K562 (cell line): ENCODE data around the gene SPAG9. TPM values are rescaled to one million over a fixed set of nuclear protein-coding genes. Genes with fewer than 3 reads are reported as not detected.

Experiments used
- ATAC-seq: fragments of 200-7000 bp; cut with Tn5 transposase; 3 replicates; pipeline ENCODE4 v1.9.1; 2020; ENCODE audit warnings: moderate library complexity
- BruUV-seq: library from RNA; stranded (reverse); fragments of 400-500 nt; replicated peaks from 2 replicates; lab custom pipeline; 2021; lab: Mats Ljungman, UMichigan
- CTCF ChIA-PET: fragments of 300-600 bp; formaldehyde crosslinking; extraction: SDS; loops from one replicate; lab custom pipeline; 2021; ENCODE audit warnings: low intra/inter-chr PET ratio; lab: Yijun Ruan, JAX
- POLR2A ChIA-PET: fragments of 300-600, 350-650 bp; sonication (Branson Sonifier 250); formaldehyde crosslinking; extraction: SDS; loops from one replicate; lab custom pipeline; 2021; ENCODE audit warnings: antibody characterized with exemption, inconsistent platforms; lab: Yijun Ruan, JAX
- DNase-seq, 4 experiments: peaks; one replicate each; pipeline versions ENCODE4 v3.0.0 to v3.0.0-alpha.2; 2011 to 2018; ENCODE audit warnings: low spot score in 3 of 4, mixed read lengths in 3 of 4; ENCODE audit errors: extremely low read depth in 1 of 4
- FAIRE-seq: peaks from 2 replicates; lab custom pipeline; 2011; peaks lifted over from hg19 to GRCh38; lab: Jason Lieb, UNC
- H2AFZ ChIP-seq: 2 replicates; pipeline ENCODE4 v1.6.0; 2011; ENCODE audit warnings: low read depth, low read length, control low read depth, inconsistent platforms
- H3K27ac ChIP-seq: fragments of 200-600 bp; 3 replicates; pipeline ENCODE4 v1.8.0; 2011; ENCODE audit warnings: low read depth, mild to moderate bottlenecking, control low read depth, inconsistent platforms, low read length, moderate library complexity, mixed read lengths; ENCODE audit errors: extremely low read depth
- H3K27me3 ChIP-seq, 2 experiments: fragments of 300-600 bp in 1 of 2; 2 replicates in 1 of 2; 3 replicates in 1 of 2; pipeline versions ENCODE4 v1.6.0 to v1.8.0; 2011; ENCODE audit warnings: inconsistent platforms in 2 of 2, low read length in 2 of 2, mild to moderate bottlenecking in 1 of 2, mixed read lengths in 1 of 2, moderate library complexity in 1 of 2; ENCODE audit not compliant: control insufficient read depth in 2 of 2, insufficient read depth in 2 of 2
- H3K36me3 ChIP-seq: fragments of 300-600 bp; 3 replicates; pipeline ENCODE4 v1.8.0; 2011; ENCODE audit warnings: mild to moderate bottlenecking, low read length, inconsistent platforms; ENCODE audit not compliant: control insufficient read depth, insufficient read depth
- H3K4me1 ChIP-seq, 2 experiments: fragments of 200-600 bp in 1 of 2; replicated peaks in 1 of 2; 2 replicates in 1 of 2; 3 replicates in 1 of 2; pipeline versions ENCODE4 v1.5.1 to v1.8.0; 2011; ENCODE audit warnings: inconsistent platforms in 2 of 2, low read length in 2 of 2, mild to moderate bottlenecking in 1 of 2, mixed read lengths in 1 of 2, moderate library complexity in 1 of 2; ENCODE audit not compliant: control insufficient read depth in 2 of 2, insufficient read depth in 2 of 2
- H3K4me2 ChIP-seq: 2 replicates; pipeline ENCODE4 v1.6.1; 2011; ENCODE audit warnings: low read length, control low read depth, inconsistent platforms, mixed read lengths; ENCODE audit not compliant: insufficient read depth
- H3K4me3 ChIP-seq: fragments of 200-600 bp; sonication (generic), shearing (Covaris generic); 2 replicates; pipeline ENCODE4 v1.5.1; 2016; ENCODE audit warnings: control low read depth, inconsistent platforms
- H3K79me2 ChIP-seq: fragments of 200-600 bp; 3 replicates; pipeline ENCODE4 v1.8.0; 2011; ENCODE audit warnings: low read length, inconsistent platforms; ENCODE audit not compliant: control insufficient read depth, insufficient read depth
- H3K9ac ChIP-seq, 2 experiments: 2 replicates each; pipeline versions ENCODE4 v1.6.0 to v1.6.1; 2011; ENCODE audit warnings: low read depth in 2 of 2, low read length in 2 of 2, control low read depth in 1 of 2, inconsistent platforms in 1 of 2, mild to moderate bottlenecking in 1 of 2, mixed read lengths in 1 of 2; ENCODE audit not compliant: insufficient read depth in 1 of 2
- H3K9me1 ChIP-seq: one replicate; pipeline ENCODE4 v1.6.0; 2011; ENCODE audit warnings: inconsistent platforms, mild to moderate bottlenecking, low read length, moderate library complexity; ENCODE audit not compliant: control insufficient read depth, insufficient read depth
- H3K9me3 ChIP-seq: replicated peaks from 2 replicates; pipeline ENCODE4 v1.5.1; 2011; ENCODE audit warnings: low read depth, low read length, inconsistent platforms; ENCODE audit not compliant: control insufficient read depth, insufficient read depth
- H4K20me1 ChIP-seq: replicated peaks from 2 replicates; pipeline ENCODE4 v1.6.1; 2011; ENCODE audit warnings: low read length, inconsistent platforms, mixed read lengths; ENCODE audit not compliant: control insufficient read depth, insufficient read depth
- ETS2 ChIP-seq: IDR thresholded peaks from 2 replicates; pipeline ENCODE4 v1.6.1; 2016; ENCODE audit warnings: borderline replicate concordance, missing genetic modification characterization, mild to moderate bottlenecking, moderate library complexity, missing compliant biosample characterization; ENCODE audit not compliant: poor library complexity, severe bottlenecking
- HNRNPL ChIP-seq: fragments of 200-400 bp; formaldehyde crosslinking; IDR thresholded peaks from 2 replicates; pipeline ENCODE4 v1.6.1; 2017; ENCODE audit warnings: low read depth, mild to moderate bottlenecking, low read length
- HOXB6 ChIP-seq: fragments of 250-450 bp; sonication (Bioruptor Pico); IDR thresholded peaks from 2 replicates; pipeline ENCODE4 v1.5.1; 2022; ENCODE audit warnings: mild to moderate bottlenecking, borderline replicate concordance
- TEAD2 ChIP-seq: fragments of 450-650 bp; IDR thresholded peaks from 2 replicates; pipeline ENCODE4 v1.6.1; 2016; ENCODE audit warnings: missing genetic modification characterization, control low read depth, missing compliant biosample characterization
- YBX1 ChIP-seq: fragments of 450-650 bp; IDR thresholded peaks from 2 replicates; pipeline ENCODE4 v1.7.1; 2016; ENCODE audit warnings: mild to moderate bottlenecking
- ZNF318 ChIP-seq, 2 experiments: fragments of 450-650 bp; IDR thresholded peaks; 2 replicates each; pipeline ENCODE4 v1.6.1; 2016; ENCODE audit warnings: mild to moderate bottlenecking in 2 of 2, borderline replicate concordance in 1 of 2, low read depth in 1 of 2, moderate library complexity in 1 of 2
- WGBS: fragments of 100-300 bp; shearing (Covaris generic); methylation state at CpG from one replicate; pipeline ENCODE4 v1.1.6; 2016; ENCODE audit warnings: low coverage, mixed read lengths; ENCODE audit not compliant: insufficient coverage; ENCODE audit errors: missing lambda C conversion rate; 5-methylcytosine and 5-hydroxymethylcytosine counted together
- in situ Hi-C: fragments of 300-500 bp; cut with MboI; formaldehyde crosslinking; loops from 4 replicates; pipeline ENCODE4 v1.15.0; 2018; ENCODE audit warnings: inconsistent platforms, mixed read lengths
- intact Hi-C: fragments of 100-400 bp; cut with micrococcal nuclease; formaldehyde crosslinking; loops from 2 replicates; pipeline ENCODE4 v1.14.2; 2022
- polyA plus RNA-seq, 8 experiments: library from polyadenylated mRNA; depleted of rRNA in 4 of 8; stranded (reverse) in 5 of 8; unstranded in 3 of 8; fragments of >200 nt; fragmentation: Nextera tagmentation in 2 of 8; fragmentation: Illumina TruSeq in 1 of 8; extraction: Ambion mirVana in 2 of 8; extraction: Trizol in 1 of 8; gene quantifications; 2 replicates each; pipeline versions ENCODE4 v1.2.1 to v1.2.3, GENCODE V29; 2011 to 2014; ENCODE audit warnings: inconsistent platforms in 1 of 8, missing spikeins in 1 of 8
- total RNA-seq, 7 experiments: library from RNA; depleted of rRNA in 6 of 7; stranded (reverse); fragments of >200 nt in 6 of 7; fragmentation: Illumina TruSeq in 2 of 7; extraction: Trizol in 2 of 7; gene quantifications; 2 replicates each; pipeline versions ENCODE4 v1.2.1 to v1.2.3, GENCODE V29; 2011 to 2021; ENCODE audit warnings: low replicate concordance in 1 of 7
- TF ChIP-seq, protein P1 (sequence below): fragments of 250-450 bp; sonication (Bioruptor Pico); IDR thresholded peaks from 2 replicates; pipeline ENCODE4 v1.9.0; 2021; ENCODE audit warnings: mild to moderate bottlenecking, inconsistent platforms

The SPAG9 gene
- total and polyA plus RNA-seq, 9 of the 15 experiments (the other 6 are each of a cell fraction or from before 2014, with no cell fraction given): 12.2 to 99.2 (median 58.2) TPM

DNA sequence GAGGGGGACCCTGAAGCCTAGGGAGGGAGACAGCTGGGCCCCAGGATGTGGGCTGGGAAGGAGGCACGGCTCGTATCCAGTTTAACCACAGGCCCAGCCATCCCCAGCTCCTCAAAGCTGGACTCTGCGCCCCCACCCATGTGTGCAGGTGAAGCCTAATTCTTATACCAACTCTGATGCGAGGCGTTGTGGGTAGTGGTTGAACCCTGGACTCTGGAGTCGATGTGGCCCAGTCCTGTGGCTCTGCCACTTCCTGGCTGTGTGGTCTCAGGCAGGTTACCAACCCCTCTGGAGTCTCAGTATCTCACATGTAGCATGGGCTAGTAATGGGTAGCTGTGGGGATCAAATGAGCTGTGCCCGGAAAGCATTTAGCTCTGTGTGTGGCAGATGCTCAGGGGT is 194.1 kb downstream of the SPAG9 start:
- no TSS peak for BruUV-seq
- Histone ChIP-seq H2AFZ (no peak overlapping the region), H3K27ac (no peak overlapping the region), H3K9ac (peak overlapping the region in 1 of 2 experiments; percentile 36; a peak in 1 of 4 replicates), H3K9me1 (no peaks in the 10 kb centered on the region), H3K4me3 (no peak overlapping the region), H4K20me1 (no peaks in the 10 kb centered on the region), H3K27me3 (peaks cover 0 to 5% of the 10 kb centered on the region in 2 experiments; a peak in 2 of 5 replicates), H3K9me3 (no peaks in the 10 kb centered on the region), H3K4me2 (no peak overlapping the region), H3K36me3 (no peaks in the 10 kb centered on the region), H3K4me1 (peaks cover 8 to 11% of the 10 kb centered on the region in 2 experiments; a peak in 3 of 5 replicates), H3K79me2 (no peaks in the 10 kb centered on the region)
- ChIA-PET POLR2A (interaction anchor here (0.6 to 4.4 kb wide), 4 partner anchors 9 to 61 kb away, joined by 3 to 15 read pairs (median 6); partner anchors contain the start of gene TOB1), CTCF (no interaction called here)
- FAIRE-seq (no peak), DNase-seq (no peak), ATAC-seq (no peak)
- intact Hi-C loops (no loop called here), in situ Hi-C loops (no loop called here)
- 60% methylated on average over 7 of the region's 7 CpGs for WGBS
- TF ChIP-seq HNRNPL (no peak), ZNF318 (IDR thresholded peaks at IDR 0.05; ENCODE audit: borderline replicate concordance in 1 of 2, low read depth in 1 of 2) (no peak), YBX1 (no peak), HOXB6 (no peak), ETS2 (tag) (no peak), TEAD2 (tag) (no peak)
- TF ChIP-seq, protein P1, sequence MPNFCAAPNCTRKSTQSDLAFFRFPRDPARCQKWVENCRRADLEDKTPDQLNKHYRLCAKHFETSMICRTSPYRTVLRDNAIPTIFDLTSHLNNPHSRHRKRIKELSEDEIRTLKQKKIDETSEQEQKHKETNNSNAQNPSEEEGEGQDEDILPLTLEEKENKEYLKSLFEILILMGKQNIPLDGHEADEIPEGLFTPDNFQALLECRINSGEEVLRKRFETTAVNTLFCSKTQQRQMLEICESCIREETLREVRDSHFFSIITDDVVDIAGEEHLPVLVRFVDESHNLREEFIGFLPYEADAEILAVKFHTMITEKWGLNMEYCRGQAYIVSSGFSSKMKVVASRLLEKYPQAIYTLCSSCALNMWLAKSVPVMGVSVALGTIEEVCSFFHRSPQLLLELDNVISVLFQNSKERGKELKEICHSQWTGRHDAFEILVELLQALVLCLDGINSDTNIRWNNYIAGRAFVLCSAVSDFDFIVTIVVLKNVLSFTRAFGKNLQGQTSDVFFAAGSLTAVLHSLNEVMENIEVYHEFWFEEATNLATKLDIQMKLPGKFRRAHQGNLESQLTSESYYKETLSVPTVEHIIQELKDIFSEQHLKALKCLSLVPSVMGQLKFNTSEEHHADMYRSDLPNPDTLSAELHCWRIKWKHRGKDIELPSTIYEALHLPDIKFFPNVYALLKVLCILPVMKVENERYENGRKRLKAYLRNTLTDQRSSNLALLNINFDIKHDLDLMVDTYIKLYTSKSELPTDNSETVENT: no peak
